Mucosa of rectum (tissue), 2 donors: ENCODE results near the gene LENEP.

Experiments used
- H3K27ac ChIP-seq, 2 donors: one replicate each; pipeline ENCODE4 v1.7.0; 2013; ENCODE audit warnings: inconsistent platforms in 2 of 2, low read depth in 2 of 2, low read length in 2 of 2
- H3K27me3 ChIP-seq, 2 donors: one replicate each; pipeline ENCODE4 v1.7.0; 2013; ENCODE audit warnings: low read length in 2 of 2; ENCODE audit not compliant: control insufficient read depth in 2 of 2, insufficient read depth in 2 of 2
- H3K36me3 ChIP-seq, 2 donors: one replicate each; pipeline ENCODE4 v1.7.0; 2013; ENCODE audit warnings: low read length in 2 of 2; ENCODE audit not compliant: control insufficient read depth in 2 of 2, insufficient read depth in 2 of 2
- H3K4me1 ChIP-seq, 2 donors: one replicate each; pipeline ENCODE4 v1.7.0; 2013; ENCODE audit warnings: low read length in 2 of 2, mild to moderate bottlenecking in 1 of 2; ENCODE audit not compliant: control insufficient read depth in 2 of 2, insufficient read depth in 2 of 2
- H3K4me3 ChIP-seq, 2 donors: one replicate each; pipeline ENCODE4 v1.7.0; 2013; ENCODE audit warnings: low read length in 2 of 2
- H3K9ac ChIP-seq, 2 donors: one replicate each; pipeline ENCODE4 v1.7.0; 2013; ENCODE audit warnings: low read length in 2 of 2, low read depth in 1 of 2, mild to moderate bottlenecking in 1 of 2
- H3K9me3 ChIP-seq, 2 donors: one replicate each; pipeline ENCODE4 v1.7.0; 2013; ENCODE audit warnings: low read length in 2 of 2; ENCODE audit not compliant: control insufficient read depth in 2 of 2
- donor health status: healthy.
- donor health status: Normal muscosa, but diverticular disease.

The LENEP gene

DNA sequence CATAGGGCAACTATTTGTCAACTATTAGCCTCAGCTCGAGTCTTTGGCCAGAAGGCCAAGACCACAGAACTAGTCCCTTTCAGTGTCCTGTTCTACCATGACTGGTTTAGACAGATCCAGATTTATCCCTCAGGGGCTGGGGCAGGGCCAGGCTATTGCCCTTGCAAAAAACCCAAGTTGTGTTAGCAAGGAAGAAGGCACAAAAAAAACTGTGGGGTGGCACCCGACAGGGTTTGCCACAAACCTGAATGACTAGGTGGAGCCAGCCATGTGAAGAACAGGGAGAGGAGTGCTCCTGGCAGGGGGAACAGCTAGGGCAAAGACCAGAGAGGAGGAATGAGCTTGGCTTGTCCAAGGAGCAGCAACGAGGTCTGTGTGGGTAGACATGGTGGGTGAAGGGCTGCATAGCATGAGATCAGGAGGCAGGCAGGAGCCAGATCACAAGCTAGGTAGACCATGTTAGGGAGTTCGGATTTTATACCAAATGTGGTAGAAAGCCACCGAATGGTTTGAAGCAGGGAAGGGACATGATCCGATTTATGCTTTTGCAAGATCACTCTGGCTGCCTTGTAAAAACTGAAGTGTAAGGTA is 44.6 kb downstream of the LENEP start:
- peak overlapping the region; percentile 85 to 92 for H3K27ac ChIP-seq
- H3K4me3 ChIP-seq, result peak overlapping the region in 1 of 2 donors; percentile 37
- H3K4me1 ChIP-seq, result peaks cover 21 to 33% of the 10 kb centered on the region in 2 donors
- H3K27me3 ChIP-seq, result no peaks in the 10 kb centered on the region
- H3K9me3 ChIP-seq, result no peaks in the 10 kb centered on the region
- no peaks in the 10 kb centered on the region for H3K36me3 ChIP-seq
- H3K9ac ChIP-seq, result peak overlapping the region in 1 of 2 donors; percentile 61

DNA sequence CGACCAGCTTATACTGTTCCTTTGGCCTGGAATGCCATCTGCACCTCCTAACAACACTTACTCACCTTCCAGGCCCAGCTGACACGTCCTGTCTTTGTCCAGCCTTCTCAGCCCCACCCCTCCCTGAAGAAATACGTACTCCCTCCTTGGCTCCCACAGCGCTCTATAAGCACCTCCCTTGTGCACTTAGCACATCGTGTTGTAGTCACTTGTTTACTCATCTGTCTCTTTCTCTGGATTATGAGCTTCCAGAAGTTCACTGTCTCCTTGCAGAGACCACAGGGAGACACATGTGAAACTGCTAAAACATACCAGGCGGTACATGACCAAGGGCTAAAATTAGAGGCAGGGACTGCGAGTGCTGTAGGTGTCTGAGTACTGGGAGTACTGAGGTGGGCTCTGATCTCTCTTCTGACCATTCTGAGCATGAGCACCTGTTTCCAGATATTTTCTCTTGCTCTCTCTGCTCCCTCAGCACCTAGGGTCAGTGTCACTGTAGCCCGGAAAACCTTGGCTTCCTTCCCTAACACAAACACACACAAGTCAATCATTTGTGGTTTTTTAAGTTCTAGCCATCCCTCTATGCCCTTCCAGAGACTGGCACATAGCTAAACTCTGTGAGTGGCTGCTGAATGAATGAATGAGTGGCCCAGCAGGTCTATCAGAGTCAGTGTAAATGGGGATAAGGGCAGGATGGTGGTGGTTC is 45.4 kb downstream of the LENEP start:
- Histone ChIP-seq H3K4me1 (peaks cover 27 to 40% of the 10 kb centered on the region in 2 donors), H3K9ac (peak overlapping the region; percentile 64 to 67), H3K27ac (peak overlapping the region; percentile 85 to 92), H3K4me3 (peak overlapping the region in 1 of 2 donors; percentile 26), H3K27me3 (no peaks in the 10 kb centered on the region), H3K36me3 (no peaks in the 10 kb centered on the region), H3K9me3 (no peaks in the 10 kb centered on the region)

DNA sequence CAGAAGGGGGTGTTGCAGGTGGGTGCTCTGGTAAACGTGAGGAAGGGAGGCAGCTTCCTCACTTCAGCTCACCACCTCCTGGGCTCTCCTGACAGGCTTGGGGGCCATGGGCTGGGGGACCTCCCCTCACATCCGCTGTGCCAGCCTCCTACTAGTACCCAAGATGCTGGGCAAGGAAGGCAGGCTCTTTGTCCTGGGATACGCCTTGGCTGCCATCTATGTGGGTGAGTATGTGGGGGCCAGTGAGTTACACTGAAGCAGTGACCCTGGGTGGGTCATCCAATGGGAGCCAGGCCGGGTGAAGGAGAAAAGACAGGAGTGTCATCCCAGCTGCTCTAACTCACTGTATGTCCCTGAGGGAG is 45.9 kb downstream of the LENEP start:
- H3K9ac ChIP-seq, result peak overlapping the region; percentile 64 to 67
- H3K27ac ChIP-seq, result peak overlapping the region; percentile 85 to 92

DNA sequence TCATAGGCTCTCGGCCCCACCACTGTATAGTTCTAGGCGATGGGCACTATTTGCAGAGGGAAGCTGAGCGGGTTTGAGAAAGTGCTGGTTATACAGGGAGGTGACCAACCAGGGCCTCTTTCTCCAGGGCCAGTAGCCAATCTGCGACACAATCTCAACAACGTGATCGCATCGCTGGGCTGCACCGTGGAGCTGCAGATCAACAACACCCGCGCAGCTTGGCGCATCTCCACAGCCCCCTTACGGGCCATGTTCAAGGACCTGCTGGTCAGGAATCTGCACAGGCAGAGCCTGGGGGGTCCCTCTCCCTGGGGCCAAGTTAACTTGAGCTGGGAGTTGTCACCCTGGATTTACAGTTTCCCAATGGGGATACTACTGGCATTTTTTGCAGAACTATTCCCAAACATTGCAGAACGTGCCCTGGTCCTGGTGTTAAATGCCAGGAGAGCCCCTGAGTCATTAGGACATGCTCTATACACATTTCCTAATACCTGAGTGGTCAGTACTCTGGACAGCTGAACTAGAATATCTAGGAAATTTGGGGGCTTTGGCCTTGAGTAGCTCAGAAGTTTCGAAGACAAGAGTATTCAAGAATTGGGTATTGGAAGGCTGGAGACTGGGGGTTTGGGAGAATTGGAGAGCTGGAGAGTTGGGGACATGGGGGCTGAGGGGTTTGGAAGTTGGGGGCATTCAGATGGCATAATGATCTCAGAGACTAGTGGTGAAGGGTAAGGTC is 47.1 kb downstream of the LENEP start:
- Histone ChIP-seq H3K27me3 (no peaks in the 10 kb centered on the region), H3K4me1 (peaks cover 44 to 57% of the 10 kb centered on the region in 2 donors), H3K36me3 (no peaks in the 10 kb centered on the region), H3K9me3 (no peaks in the 10 kb centered on the region), H3K4me3 (no peak overlapping the region), H3K27ac (no peak overlapping the region), H3K9ac (no peak overlapping the region)

More for the DNA sequence above, 45.9 kb downstream of the LENEP start:
- Histone ChIP-seq H3K9me3 (no peaks in the 10 kb centered on the region), H3K27me3 (no peaks in the 10 kb centered on the region), H3K4me3 (no peak overlapping the region), H3K36me3 (no peaks in the 10 kb centered on the region), H3K4me1 (peaks cover 33 to 45% of the 10 kb centered on the region in 2 donors)

- peak overlapping the region; percentile 90 to 97 for H3K27ac ChIP-seq
- no peaks in the 10 kb centered on the region for H3K36me3 ChIP-seq
- peaks cover 43 to 49% of the 10 kb centered on the region in 2 donors for H3K4me1 ChIP-seq
- no peaks in the 10 kb centered on the region for H3K9me3 ChIP-seq
- H3K27me3 ChIP-seq, result no peaks in the 10 kb centered on the region
- H3K9ac ChIP-seq, result peak overlapping the region; percentile 48 to 74
- peak overlapping the region in 1 of 2 donors; percentile 36 for H3K4me3 ChIP-seq
Measured at GRCh38 chr1:155042789-155043188, 49.4 kb downstream of the LENEP start.

DNA sequence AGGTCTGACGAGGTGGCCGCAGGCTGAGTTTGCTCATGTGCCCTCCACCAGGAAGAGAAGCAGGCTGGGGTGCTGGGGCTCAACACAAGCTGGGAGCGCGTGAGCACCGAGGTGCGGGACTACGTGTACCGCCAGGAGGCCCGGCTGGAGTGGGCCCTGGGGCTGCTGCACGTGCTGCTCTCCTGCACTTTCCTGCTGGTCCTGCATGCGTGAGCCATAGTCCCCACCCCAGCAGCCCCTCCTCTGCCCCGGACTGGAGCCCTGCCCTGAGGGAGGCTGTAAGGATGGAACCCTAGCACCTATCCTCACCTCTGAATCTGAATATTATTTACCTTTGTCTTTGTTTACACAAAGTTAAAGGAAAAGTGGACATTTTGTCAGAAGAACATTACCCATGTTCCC is 49.9 kb downstream of the LENEP start:
- peaks cover 38 to 44% of the 10 kb centered on the region in 2 donors for H3K4me1 ChIP-seq
- H3K36me3 ChIP-seq, result no peaks in the 10 kb centered on the region
- peak overlapping the region; percentile 48 to 74 for H3K9ac ChIP-seq
- peak overlapping the region; percentile 90 to 97 for H3K27ac ChIP-seq
- peak overlapping the region; percentile 33 to 36 for H3K4me3 ChIP-seq
- no peaks in the 10 kb centered on the region for H3K27me3 ChIP-seq
- no peaks in the 10 kb centered on the region for H3K9me3 ChIP-seq

DNA sequence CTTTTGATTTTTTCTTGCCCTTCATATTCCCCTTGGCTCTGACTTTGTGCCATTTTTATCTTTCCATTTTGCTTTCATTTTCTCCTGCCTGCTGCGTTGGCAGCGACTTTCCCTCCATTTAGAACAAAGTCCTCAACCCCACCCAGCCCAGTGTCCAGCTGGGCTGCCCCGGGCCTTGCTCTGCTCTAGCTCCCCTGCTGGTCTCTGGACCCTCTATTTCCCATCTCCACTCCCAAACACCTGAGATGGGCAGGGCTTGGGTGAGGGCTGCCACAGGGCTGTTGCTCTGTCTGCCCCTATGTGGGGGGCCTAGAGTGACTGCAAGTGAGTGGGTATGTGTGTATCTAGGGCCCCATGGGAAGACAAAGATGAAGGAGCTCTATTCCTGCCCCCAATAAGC is 50.4 kb downstream of the LENEP start:
- H3K4me3 ChIP-seq, result peak overlapping the region; percentile 33 to 36
- H3K27me3 ChIP-seq, result no peaks in the 10 kb centered on the region
- H3K9ac ChIP-seq, result peak overlapping the region; percentile 52 to 74
- no peaks in the 10 kb centered on the region for H3K9me3 ChIP-seq
- no peaks in the 10 kb centered on the region for H3K36me3 ChIP-seq
- H3K4me1 ChIP-seq, result peaks cover 36 to 41% of the 10 kb centered on the region in 2 donors
- H3K27ac ChIP-seq, result peak overlapping the region; percentile 90 to 97
